GM12801 (cell line): ENCODE measurements around the gene ARHGEF4.

Experiments
- TF ChIP-seq, protein P1 (sequence below): IDR thresholded peaks from one replicate; pipeline ENCODE4 v1.5.1; 2011; ENCODE audit warnings: control low read depth; ENCODE audit not compliant: insufficient read length; ENCODE audit errors: extremely low read depth

ARHGEF4 gene

DNA sequence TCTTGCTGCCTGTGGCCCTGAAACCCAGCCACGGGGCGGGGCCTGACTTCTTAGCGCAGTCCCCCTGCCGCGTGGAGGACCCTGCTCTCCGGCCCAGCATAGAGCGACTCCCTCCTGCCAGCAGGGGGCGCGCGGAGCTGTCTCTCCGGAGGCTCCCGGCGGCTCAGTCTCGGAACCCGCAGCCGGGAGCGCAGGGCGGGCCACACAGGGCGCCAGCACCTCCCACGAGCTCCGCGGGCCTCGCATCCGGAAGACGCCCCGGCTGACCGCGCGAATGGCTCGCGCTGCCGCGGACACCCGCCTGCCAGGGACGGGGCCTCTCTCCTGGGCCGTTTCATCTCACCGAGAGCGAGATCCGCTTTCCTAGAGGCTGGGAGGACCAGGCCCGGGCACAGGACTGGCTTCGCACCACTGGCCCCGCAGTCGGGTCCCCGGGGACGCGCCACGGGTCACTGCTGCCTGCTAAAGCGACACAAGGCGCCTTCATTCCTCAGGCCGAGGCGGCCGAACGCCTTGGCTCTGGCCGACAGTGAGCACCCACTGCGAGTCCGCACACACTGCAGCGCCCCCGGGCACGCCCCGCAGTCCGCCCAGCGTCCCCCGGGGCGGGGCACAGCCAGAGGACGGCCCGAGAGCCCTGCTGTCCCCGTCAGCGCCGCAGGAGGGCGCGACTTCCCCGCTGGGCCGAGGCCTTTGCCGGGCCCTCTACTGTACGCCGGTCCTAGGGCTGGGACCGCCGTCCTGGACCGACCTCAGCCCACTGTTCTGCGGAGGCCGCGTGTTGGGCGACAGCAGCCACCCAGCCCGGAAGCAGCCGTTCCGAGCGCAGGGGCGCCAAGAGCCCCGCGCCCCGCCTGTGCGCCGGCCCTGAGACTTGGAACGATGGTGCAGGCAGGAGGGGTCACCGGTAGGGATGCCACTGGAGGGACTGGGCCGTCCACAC, 39.0 kb upstream of the ARHGEF4 start:
- TF ChIP-seq, protein P1, sequence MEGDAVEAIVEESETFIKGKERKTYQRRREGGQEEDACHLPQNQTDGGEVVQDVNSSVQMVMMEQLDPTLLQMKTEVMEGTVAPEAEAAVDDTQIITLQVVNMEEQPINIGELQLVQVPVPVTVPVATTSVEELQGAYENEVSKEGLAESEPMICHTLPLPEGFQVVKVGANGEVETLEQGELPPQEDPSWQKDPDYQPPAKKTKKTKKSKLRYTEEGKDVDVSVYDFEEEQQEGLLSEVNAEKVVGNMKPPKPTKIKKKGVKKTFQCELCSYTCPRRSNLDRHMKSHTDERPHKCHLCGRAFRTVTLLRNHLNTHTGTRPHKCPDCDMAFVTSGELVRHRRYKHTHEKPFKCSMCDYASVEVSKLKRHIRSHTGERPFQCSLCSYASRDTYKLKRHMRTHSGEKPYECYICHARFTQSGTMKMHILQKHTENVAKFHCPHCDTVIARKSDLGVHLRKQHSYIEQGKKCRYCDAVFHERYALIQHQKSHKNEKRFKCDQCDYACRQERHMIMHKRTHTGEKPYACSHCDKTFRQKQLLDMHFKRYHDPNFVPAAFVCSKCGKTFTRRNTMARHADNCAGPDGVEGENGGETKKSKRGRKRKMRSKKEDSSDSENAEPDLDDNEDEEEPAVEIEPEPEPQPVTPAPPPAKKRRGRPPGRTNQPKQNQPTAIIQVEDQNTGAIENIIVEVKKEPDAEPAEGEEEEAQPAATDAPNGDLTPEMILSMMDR: no peak

DNA sequence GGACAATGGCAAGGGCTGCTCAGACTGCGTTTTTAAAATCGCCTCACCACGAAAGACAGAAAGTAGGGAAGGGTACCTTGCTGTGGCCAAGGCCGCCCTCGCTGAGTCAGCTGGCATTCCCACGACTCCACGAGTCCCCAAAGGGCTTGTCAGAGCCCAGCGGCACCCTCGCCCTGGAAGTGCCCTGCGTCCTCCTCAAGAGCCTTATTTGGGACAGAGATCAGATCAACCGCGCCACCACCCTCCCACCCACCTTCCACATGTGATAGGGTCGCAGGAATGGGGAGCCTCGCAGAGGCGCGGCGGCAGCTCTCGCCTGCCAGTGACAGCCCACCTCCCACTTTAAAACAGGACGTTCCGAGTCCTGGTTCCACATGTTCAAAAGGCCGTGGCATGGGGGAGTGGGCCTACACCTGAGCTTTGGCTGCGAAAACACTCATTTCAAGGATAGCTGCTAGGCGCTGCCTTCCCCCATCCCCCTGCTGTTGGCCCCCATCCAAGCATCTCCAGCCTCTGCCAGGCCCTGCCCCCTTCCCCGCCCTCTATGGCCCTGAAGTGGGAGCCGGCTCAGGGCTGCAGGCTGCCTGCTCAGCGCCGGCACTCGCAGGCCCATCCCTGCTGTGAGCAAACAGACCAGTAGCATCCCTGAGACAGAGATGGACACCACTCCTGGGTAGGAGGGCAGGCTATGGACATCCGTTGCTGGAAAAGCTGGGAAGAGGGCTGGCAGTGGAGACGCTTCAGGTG, 38.1 kb upstream of the ARHGEF4 start:
- TF ChIP-seq, protein P1: no peak

DNA sequence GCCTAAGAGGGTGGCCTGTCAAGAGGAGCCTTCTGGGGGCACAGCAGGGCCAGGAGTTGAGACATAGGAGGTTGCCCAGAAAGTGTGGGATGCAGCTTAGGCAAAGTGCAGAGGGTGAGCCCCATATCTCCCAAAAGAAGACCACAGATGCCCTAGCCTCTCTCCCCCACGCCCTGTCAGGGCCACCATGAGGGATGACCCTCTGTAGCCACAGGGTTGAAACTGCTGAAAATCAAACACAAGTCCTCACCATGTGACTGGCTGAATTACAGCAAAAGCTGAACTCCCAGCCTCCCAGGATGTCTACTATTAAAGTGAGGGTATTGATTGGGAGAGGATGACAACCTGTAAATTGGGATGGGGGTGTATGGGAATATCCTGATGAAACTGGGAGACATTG, 37.4 kb upstream of the ARHGEF4 start:
- TF ChIP-seq, protein P1: no peak

DNA sequence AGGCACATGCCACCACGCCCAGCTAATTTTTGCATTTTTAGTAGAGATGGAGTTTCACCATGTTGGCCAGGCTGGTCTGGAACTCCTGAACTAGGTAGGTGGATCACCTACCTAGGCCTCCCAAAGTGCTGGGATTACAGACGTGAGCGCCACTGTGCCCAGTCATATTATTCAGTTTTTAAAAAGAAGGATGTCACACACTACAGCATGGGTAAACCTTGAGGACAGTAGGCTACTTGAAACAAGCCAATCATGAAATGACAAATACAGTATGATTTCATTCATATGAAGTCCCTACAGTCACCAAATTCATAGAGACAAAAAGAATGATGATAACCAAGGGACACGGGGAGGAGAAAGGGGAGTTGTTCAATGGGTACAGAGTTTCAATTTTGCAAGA, 31.1 kb upstream of the ARHGEF4 start:
- TF ChIP-seq, protein P1: no peak

DNA sequence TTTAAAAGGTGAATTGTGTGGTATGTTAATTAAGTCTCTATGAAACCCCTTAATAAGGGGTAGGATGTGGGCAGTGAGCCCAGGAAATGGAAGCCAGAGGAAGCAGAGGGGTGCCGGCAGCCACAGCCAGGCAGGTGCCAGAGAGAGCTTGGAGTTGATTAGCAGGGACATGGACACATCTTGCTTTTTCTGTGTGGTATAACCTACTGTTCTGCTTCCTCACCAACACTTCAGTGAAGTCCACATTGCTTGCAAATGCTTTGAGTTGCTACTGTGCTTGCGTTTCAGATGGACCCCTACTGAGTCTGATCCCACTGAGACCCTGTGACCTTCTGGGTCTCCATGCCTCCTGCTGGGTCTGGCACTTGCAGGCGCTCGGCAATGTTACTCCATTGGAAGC, 30.3 kb upstream of the ARHGEF4 start:
- TF ChIP-seq, protein P1: no peak

DNA sequence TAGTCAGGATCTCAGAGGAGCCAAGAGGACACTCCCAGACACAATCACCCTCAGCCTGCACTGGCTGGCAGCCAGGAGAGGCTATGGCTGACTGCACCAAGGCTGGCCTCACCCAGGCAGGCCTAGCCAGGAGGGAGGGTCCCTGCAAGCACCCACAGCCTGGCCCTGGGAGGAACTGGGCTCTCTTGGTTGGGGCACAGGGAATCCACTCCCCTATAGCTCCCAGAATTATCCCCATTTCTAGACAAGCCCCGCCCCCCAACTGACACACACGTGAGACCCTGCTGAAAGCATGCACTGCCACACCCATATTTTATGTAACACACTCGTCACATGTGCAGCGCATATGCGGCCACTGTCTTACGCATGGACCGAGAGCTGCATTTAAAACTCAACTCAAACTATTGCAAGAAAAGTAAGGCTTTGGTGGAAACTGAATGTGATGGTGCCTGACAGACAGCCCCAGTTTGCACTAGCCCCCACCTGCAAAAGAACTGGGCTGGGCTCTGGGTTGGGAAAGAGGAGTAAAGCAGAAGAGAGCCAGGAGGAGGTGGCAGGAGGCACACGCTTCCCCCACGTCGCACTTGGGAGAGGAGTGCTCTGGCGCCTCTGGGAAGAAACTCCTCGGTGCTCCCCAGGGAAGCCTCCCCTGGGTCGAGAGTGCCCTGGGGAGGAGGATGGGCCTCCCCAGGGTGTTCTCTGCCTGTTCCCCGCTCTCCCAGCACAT, 28.9 kb upstream of the ARHGEF4 start:
- TF ChIP-seq, protein P1: no peak

DNA sequence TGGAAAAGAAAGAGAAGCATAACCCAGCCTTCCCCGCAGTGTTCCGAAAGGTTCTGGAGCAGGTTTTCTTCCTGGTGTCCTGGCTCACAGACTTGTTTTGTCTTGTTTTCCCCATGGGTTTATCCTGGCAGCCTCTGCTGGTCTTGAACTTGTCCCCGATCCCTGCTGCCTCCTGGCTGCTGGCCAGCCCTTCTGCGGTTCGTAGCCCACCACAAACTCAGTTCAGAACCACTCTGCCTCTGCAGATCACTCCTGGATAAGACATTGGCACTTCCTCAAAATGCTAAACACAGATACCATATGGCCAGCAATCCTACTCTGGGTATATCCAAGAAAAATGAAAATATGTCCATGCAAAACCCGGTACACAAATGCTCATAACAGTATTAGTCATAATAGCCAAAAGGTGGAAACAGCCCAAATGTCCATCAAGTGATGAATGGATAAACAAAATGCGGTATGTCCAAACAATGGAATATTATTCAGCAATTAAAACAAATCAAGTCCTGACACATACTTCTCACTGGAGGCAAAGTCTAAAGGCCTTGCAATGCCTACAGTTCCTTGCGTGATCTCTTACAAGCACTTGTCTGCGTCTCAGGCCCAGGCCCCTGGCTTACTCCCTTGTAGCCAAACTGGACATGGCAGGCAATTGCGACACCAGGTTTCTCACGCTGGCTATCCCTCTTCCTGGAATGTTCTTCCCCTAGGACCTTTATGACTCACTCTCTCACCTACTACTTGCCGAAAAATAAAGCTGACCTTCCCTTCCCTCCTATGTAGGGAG, 28.0 kb upstream of the ARHGEF4 start:
- TF ChIP-seq, protein P1: no peak
